K562 (cell line): Measurements from ENCODE around the gene TRIM65. TPM values are rescaled to one million over a fixed set of nuclear protein-coding genes. Genes with fewer than 3 reads are reported as not detected.
A peak's percentile ranks its signal among the peaks of the same experiment; 100 is the strongest.

Experiments used
- CEBPB ChIP-seq: fragments of 450-650 bp; IDR thresholded peaks from 2 replicates; pipeline ENCODE4 v1.6.1; 2016; ENCODE audit warnings: missing genetic modification characterization, missing compliant biosample characterization
- CREBBP ChIP-seq: IDR thresholded peaks from one replicate; pipeline ENCODE4 v1.6.1; 2012; ENCODE audit warnings: low read depth, mild to moderate bottlenecking, control low read depth, inconsistent platforms, low read length
- DIDO1 ChIP-seq: fragments of 450-650 bp; IDR thresholded peaks from 2 replicates; pipeline ENCODE4 v1.6.1; 2016; ENCODE audit warnings: low read depth, missing biosample characterization, missing genetic modification characterization
- FOXA3 ChIP-seq, 2 experiments: fragments of 450-650 bp in 1 of 2; sonication (generic) in 1 of 2; formaldehyde crosslinking; IDR thresholded peaks in 1 of 2; conservative IDR thresholded peaks in 1 of 2; 2 replicates each; pipeline versions ENCODE4 v1.4.0 to v1.8.0; 2020 to 2022; ENCODE audit warnings: mild to moderate bottlenecking in 2 of 2, missing genetic modification reagents in 1 of 2
- FOXK1 ChIP-seq: sonication (generic); formaldehyde crosslinking; IDR thresholded peaks from 2 replicates; pipeline ENCODE4 v1.8.0; 2022; ENCODE audit warnings: missing genetic modification reagents, mild to moderate bottlenecking, borderline replicate concordance
- FOXP1 ChIP-seq: sonication (generic); formaldehyde crosslinking; IDR thresholded peaks from 2 replicates; pipeline ENCODE4 v1.8.0; 2022; ENCODE audit warnings: mild to moderate bottlenecking, missing genetic modification reagents
- HCFC1 ChIP-seq: IDR thresholded peaks from 2 replicates; pipeline ENCODE4 v1.6.1; 2012; ENCODE audit warnings: low read depth, low read length, improper control_type of control experiment
- IRF2 ChIP-seq: sonication (generic); formaldehyde crosslinking; IDR thresholded peaks from 2 replicates; pipeline ENCODE4 v1.8.1; 2022; ENCODE audit warnings: mild to moderate bottlenecking, missing genetic modification reagents
- KDM4B ChIP-seq, 2 experiments: fragments of 450-650 bp in 1 of 2; sonication (generic) in 1 of 2; IDR thresholded peaks; 2 replicates each; pipeline ENCODE4 v1.6.1; 2016 to 2017; ENCODE audit warnings: borderline replicate concordance in 2 of 2, antibody characterized with exemption in 1 of 2, low read depth in 1 of 2, mild to moderate bottlenecking in 1 of 2
- KLF10 ChIP-seq: fragments of 250-450 bp; sonication (Bioruptor Pico); IDR thresholded peaks from 2 replicates; pipeline ENCODE4 v1.6.1; 2021; ENCODE audit warnings: matching md5 sums
- MCM3 ChIP-seq: fragments of 450-650 bp; IDR thresholded peaks from 2 replicates; pipeline ENCODE4 v1.6.1; 2016
- RBM14 ChIP-seq: fragments of 200-400 bp; formaldehyde crosslinking; IDR thresholded peaks from 2 replicates; pipeline ENCODE4 v1.6.1; 2018; ENCODE audit warnings: low read depth, mild to moderate bottlenecking, low read length, moderate library complexity, borderline replicate concordance; ENCODE audit not compliant: insufficient read depth
- ZNF3 ChIP-seq: fragments of 250-450 bp; sonication (Bioruptor Pico); IDR thresholded peaks from 2 replicates; pipeline ENCODE4 v1.5.0; 2021; ENCODE audit warnings: mild to moderate bottlenecking, moderate library complexity
- ZNF354B ChIP-seq: fragments of 250-450 bp; sonication (Bioruptor Pico); IDR thresholded peaks from 2 replicates; pipeline ENCODE4 v1.4.0; 2020
- ZNF551 ChIP-seq: fragments of 250-450 bp; sonication (Bioruptor Pico); IDR thresholded peaks from 2 replicates; pipeline ENCODE4 v1.5.0; 2021; ENCODE audit warnings: mild to moderate bottlenecking, moderate library complexity
- ZNF583 ChIP-seq: fragments of 250-450 bp; sonication (Bioruptor Pico); IDR thresholded peaks from 2 replicates; pipeline ENCODE4 v1.4.0; 2020
- polyA plus RNA-seq, 8 experiments: library from polyadenylated mRNA; depleted of rRNA in 4 of 8; stranded (reverse) in 5 of 8; unstranded in 3 of 8; fragments of >200 nt; fragmentation: Nextera tagmentation in 2 of 8; fragmentation: Illumina TruSeq in 1 of 8; extraction: Ambion mirVana in 2 of 8; extraction: Trizol in 1 of 8; gene quantifications; 2 replicates each; pipeline versions ENCODE4 v1.2.1 to v1.2.3, GENCODE V29; 2011 to 2014; ENCODE audit warnings: inconsistent platforms in 1 of 8, missing spikeins in 1 of 8
- total RNA-seq, 7 experiments: library from RNA; depleted of rRNA in 6 of 7; stranded (reverse); fragments of >200 nt in 6 of 7; fragmentation: Illumina TruSeq in 2 of 7; extraction: Trizol in 2 of 7; gene quantifications; 2 replicates each; pipeline versions ENCODE4 v1.2.1 to v1.2.3, GENCODE V29; 2011 to 2021; ENCODE audit warnings: low replicate concordance in 1 of 7
- TF ChIP-seq, protein P1 (sequence below): fragments of 450-650 bp; IDR thresholded peaks from 2 replicates; pipeline ENCODE4 v1.6.1; 2017; ENCODE audit warnings: antibody characterized with exemption
- TF ChIP-seq, protein P2 (sequence below): fragments of 450-650 bp; formaldehyde crosslinking; IDR thresholded peaks from 2 replicates; pipeline ENCODE4 v1.4.0; 2020; ENCODE audit warnings: mild to moderate bottlenecking
- TF ChIP-seq, protein P3 (sequence below): fragments of 250-450 bp; sonication (Bioruptor Pico); IDR thresholded peaks from 2 replicates; pipeline ENCODE4 v1.6.1; 2021; ENCODE audit warnings: mild to moderate bottlenecking
- TF ChIP-seq, protein P4 (sequence below), 2 experiments: IDR thresholded peaks in 1 of 2; conservative IDR thresholded peaks in 1 of 2; 2 replicates each; pipeline ENCODE4 v1.6.1; 2016; ENCODE audit warnings: low read depth in 2 of 2, mild to moderate bottlenecking in 1 of 2, missing compliant biosample characterization in 1 of 2, missing genetic modification characterization in 1 of 2, moderate library complexity in 1 of 2
- TF ChIP-seq, protein P5 (sequence below): IDR thresholded peaks from 2 replicates; pipeline ENCODE4 v1.6.1; 2011; ENCODE audit not compliant: insufficient read length; ENCODE audit errors: extremely low read depth

TRIM65 gene
- total and polyA plus RNA-seq, 9 of the 15 experiments (the other 6 are each of a cell fraction or from before 2014, with no cell fraction given), result 2.8 to 45.7 (median 22.9) TPM

DNA sequence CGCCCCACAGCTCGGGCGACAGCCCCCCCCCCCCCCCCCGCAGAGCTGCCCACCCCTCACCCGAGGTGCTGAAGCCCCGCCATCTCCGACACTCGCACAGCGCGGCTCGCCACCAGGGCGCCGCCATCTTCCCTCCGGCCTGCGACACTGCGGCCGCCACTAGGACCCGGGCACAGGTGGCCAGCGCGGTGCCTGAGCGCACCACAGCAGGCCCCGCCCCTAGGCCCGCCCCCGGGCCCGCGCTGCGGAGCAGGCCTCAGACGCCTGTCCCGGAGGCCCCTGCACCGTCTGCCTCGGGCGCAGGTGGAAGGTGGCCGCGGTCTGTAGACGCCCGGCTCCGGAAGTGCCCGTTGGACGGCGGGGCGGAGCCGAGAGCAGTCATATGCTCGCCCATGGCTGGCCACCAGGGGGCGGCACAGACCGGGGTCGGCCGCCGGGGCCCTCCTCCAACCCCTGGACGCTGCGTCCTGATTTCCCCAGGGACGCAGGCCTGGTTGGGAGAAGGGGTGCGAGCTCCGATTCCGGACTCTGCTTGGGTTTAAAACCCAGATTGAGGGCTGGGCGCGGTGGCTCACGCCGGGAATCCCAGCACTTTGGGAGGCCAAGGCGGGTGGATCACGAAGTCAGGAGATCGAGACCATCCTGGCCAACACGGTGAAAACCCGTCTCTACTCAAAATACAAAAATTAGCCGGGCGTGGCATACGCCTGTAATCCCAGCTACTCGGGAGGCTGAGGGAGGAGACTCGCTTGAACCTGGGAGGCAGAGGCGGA lies 8.2 kb upstream of the TRIM65 start, which contains the start of gene MRPL38 (continued):
- no peak for TF ChIP-seq RBM14
- TF ChIP-seq, protein P1, sequence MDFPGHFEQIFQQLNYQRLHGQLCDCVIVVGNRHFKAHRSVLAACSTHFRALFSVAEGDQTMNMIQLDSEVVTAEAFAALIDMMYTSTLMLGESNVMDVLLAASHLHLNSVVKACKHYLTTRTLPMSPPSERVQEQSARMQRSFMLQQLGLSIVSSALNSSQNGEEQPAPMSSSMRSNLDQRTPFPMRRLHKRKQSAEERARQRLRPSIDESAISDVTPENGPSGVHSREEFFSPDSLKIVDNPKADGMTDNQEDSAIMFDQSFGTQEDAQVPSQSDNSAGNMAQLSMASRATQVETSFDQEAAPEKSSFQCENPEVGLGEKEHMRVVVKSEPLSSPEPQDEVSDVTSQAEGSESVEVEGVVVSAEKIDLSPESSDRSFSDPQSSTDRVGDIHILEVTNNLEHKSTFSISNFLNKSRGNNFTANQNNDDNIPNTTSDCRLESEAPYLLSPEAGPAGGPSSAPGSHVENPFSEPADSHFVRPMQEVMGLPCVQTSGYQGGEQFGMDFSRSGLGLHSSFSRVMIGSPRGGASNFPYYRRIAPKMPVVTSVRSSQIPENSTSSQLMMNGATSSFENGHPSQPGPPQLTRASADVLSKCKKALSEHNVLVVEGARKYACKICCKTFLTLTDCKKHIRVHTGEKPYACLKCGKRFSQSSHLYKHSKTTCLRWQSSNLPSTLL, result no peak
- TF ChIP-seq, protein P2, sequence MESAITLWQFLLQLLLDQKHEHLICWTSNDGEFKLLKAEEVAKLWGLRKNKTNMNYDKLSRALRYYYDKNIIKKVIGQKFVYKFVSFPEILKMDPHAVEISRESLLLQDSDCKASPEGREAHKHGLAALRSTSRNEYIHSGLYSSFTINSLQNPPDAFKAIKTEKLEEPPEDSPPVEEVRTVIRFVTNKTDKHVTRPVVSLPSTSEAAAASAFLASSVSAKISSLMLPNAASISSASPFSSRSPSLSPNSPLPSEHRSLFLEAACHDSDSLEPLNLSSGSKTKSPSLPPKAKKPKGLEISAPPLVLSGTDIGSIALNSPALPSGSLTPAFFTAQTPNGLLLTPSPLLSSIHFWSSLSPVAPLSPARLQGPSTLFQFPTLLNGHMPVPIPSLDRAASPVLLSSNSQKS, result no peak
- TF ChIP-seq KLF10 (CRISPR knock-in tag), result no peak
- TF ChIP-seq, protein P3, sequence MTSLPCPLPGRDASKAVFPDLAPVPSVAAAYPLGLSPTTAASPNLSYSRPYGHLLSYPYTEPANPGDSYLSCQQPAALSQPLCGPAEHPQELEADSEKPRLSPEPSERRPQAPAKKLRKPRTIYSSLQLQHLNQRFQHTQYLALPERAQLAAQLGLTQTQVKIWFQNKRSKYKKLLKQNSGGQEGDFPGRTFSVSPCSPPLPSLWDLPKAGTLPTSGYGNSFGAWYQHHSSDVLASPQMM (CRISPR knock-in tag), result no peak
- TF ChIP-seq HCFC1, result peak; percentile 70
- TF ChIP-seq DIDO1 (tag), result no peak
- TF ChIP-seq CEBPB (tag), result no peak
- TF ChIP-seq ZNF551 (CRISPR knock-in tag), result no peak
- peak; percentile 65; the same call in 1 of the 2 replicates for TF ChIP-seq FOXK1
- TF ChIP-seq ZNF354B, result no peak
- no peak for TF ChIP-seq ZNF583 (CRISPR knock-in tag)
- TF ChIP-seq, protein P4, sequence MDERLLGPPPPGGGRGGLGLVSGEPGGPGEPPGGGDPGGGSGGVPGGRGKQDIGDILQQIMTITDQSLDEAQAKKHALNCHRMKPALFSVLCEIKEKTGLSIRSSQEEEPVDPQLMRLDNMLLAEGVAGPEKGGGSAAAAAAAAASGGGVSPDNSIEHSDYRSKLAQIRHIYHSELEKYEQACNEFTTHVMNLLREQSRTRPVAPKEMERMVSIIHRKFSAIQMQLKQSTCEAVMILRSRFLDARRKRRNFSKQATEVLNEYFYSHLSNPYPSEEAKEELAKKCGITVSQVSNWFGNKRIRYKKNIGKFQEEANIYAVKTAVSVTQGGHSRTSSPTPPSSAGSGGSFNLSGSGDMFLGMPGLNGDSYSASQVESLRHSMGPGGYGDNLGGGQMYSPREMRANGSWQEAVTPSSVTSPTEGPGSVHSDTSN (CRISPR knock-in tag; IDR thresholded peaks at IDR 0.05; ENCODE audit: low read depth), result no peak
- TF ChIP-seq, protein P4 (tag; conservative IDR thresholded peaks at IDR 0.05; ENCODE audit: low read depth), result no peak
- TF ChIP-seq KDM4B (IDR thresholded peaks at IDR 0.05; ENCODE audit: borderline replicate concordance in 2 of 2, low read depth in 1 of 2), result no peak
- no peak for TF ChIP-seq FOXP1 (CRISPR knock-in tag)
- TF ChIP-seq FOXA3 (CRISPR knock-in tag; conservative IDR thresholded peaks at IDR 0.05 in 1 of 2, IDR thresholded peaks at IDR 0.05 in 1 of 2), result no peak
- TF ChIP-seq MCM3, result no peak
- no peak for TF ChIP-seq ZNF3 (CRISPR knock-in tag)
- TF ChIP-seq CREBBP, result no peak
- TF ChIP-seq, protein P5, sequence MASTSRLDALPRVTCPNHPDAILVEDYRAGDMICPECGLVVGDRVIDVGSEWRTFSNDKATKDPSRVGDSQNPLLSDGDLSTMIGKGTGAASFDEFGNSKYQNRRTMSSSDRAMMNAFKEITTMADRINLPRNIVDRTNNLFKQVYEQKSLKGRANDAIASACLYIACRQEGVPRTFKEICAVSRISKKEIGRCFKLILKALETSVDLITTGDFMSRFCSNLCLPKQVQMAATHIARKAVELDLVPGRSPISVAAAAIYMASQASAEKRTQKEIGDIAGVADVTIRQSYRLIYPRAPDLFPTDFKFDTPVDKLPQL, result no peak
- TF ChIP-seq IRF2 (CRISPR knock-in tag), result no peak
